ENCODE results near the gene TRIM9. TPM values are rescaled to one million over a fixed set of nuclear protein-coding genes. Genes with fewer than 3 reads are reported as not detected.
"Not testable (repeated sequence)": the region's sequence is repeated elsewhere in the genome, so short reads cannot be mapped to it uniquely, and the experiment has no call there.

The TRIM9 gene
- polyA plus RNA-seq, 1 donor from 2014 or later, result 0.09 TPM

GRCh38 chr14:50961605-50962221 is 133.2 kb downstream of the TRIM9 start:
- Mint-ChIP-seq H3K36me3 (no peaks in the 10 kb centered on the region), H3K27me3 (peaks cover 7% of the 10 kb centered on the region), H3K4me1 (peaks cover 0 to 2% (median 0%) of the 10 kb centered on the region in 3 donors), H3K9me3 (no peaks in the 10 kb centered on the region), H3K27ac (no peak overlapping the region), H3K4me3 (no peak overlapping the region)

- Mint-ChIP-seq H3K36me3 (no peaks in the 10 kb centered on the region), H3K4me3 (no peak overlapping the region), H3K9me3 (no peaks in the 10 kb centered on the region)
Observed at GRCh38 chr14:50957296-50957695, 137.6 kb downstream of the TRIM9 start.

GRCh38 chr14:50956421-50956820 is 138.5 kb downstream of the TRIM9 start:
- not testable (repeated sequence) for H3K36me3 Mint-ChIP-seq, H3K9me3 Mint-ChIP-seq, H3K4me3 Mint-ChIP-seq, H3K27me3 Mint-ChIP-seq, H3K4me1 Mint-ChIP-seq, H3K27ac Mint-ChIP-seq

More at GRCh38 chr14:50957296-50957695, 137.6 kb downstream of the TRIM9 start:
- peaks cover 4% of the 10 kb centered on the region for H3K27me3 Mint-ChIP-seq
- H3K4me1 Mint-ChIP-seq, result peaks cover 0 to 2% (median 0%) of the 10 kb centered on the region in 3 donors
- H3K27ac Mint-ChIP-seq, result no peak overlapping the region

GRCh38 chr14:50955373-50956043 is 139.4 kb downstream of the TRIM9 start:
- H3K4me1 Mint-ChIP-seq, result no peaks in the 10 kb centered on the region
- peak overlapping the region in 1 of 4 donors; percentile 3 for H3K4me3 Mint-ChIP-seq
- no peaks in the 10 kb centered on the region for H3K27me3 Mint-ChIP-seq
- no peak overlapping the region for H3K27ac Mint-ChIP-seq
- no peaks in the 10 kb centered on the region for H3K9me3 Mint-ChIP-seq
- no peaks in the 10 kb centered on the region for H3K36me3 Mint-ChIP-seq

GRCh38 chr14:50954811-50955372 is 140.0 kb downstream of the TRIM9 start:
- Mint-ChIP-seq H3K4me3 (no peak overlapping the region), H3K4me1 (no peaks in the 10 kb centered on the region), H3K27me3 (no peaks in the 10 kb centered on the region), H3K36me3 (no peaks in the 10 kb centered on the region), H3K27ac (no peak overlapping the region), H3K9me3 (no peaks in the 10 kb centered on the region)

GRCh38 chr14:50953502-50953901 is 141.4 kb downstream of the TRIM9 start:
- no peaks in the 10 kb centered on the region for H3K9me3 Mint-ChIP-seq
- H3K36me3 Mint-ChIP-seq, result no peaks in the 10 kb centered on the region
- H3K27ac Mint-ChIP-seq, result no peak overlapping the region
- H3K27me3 Mint-ChIP-seq, result no peaks in the 10 kb centered on the region
- no peak overlapping the region for H3K4me3 Mint-ChIP-seq
- H3K4me1 Mint-ChIP-seq, result no peaks in the 10 kb centered on the region

GRCh38 chr14:50951032-50951431 is 143.9 kb downstream of the TRIM9 start:
- H3K9me3 Mint-ChIP-seq, result peaks cover 0 to 5% (median 0%) of the 10 kb centered on the region in 3 donors
- no peak overlapping the region for H3K27ac Mint-ChIP-seq
- no peaks in the 10 kb centered on the region for H3K4me1 Mint-ChIP-seq
- no peak overlapping the region for H3K4me3 Mint-ChIP-seq
- H3K36me3 Mint-ChIP-seq, result no peaks in the 10 kb centered on the region
- no peaks in the 10 kb centered on the region for H3K27me3 Mint-ChIP-seq

GRCh38 chr14:50948205-50948604 is 146.7 kb downstream of the TRIM9 start:
- peaks cover 5 to 10% (median 7%) of the 10 kb centered on the region in 3 donors for H3K4me1 Mint-ChIP-seq
- H3K27ac Mint-ChIP-seq, result peak overlapping the region in 1 of 3 donors; percentile 31
- no peaks in the 10 kb centered on the region for H3K36me3 Mint-ChIP-seq
- H3K27me3 Mint-ChIP-seq, result peaks cover 11% of the 10 kb centered on the region
- H3K4me3 Mint-ChIP-seq, result no peak overlapping the region
- peaks cover 0 to 5% (median 0%) of the 10 kb centered on the region in 3 donors for H3K9me3 Mint-ChIP-seq

- Mint-ChIP-seq H3K4me3 (no peak overlapping the region), H3K36me3 (no peaks in the 10 kb centered on the region), H3K27me3 (peaks cover 15% of the 10 kb centered on the region), H3K27ac (no peak overlapping the region), H3K4me1 (peaks cover 5 to 12% (median 9%) of the 10 kb centered on the region in 3 donors), H3K9me3 (peaks cover 0 to 5% (median 0%) of the 10 kb centered on the region in 3 donors)
Observed at GRCh38 chr14:50947446-50947845, 147.5 kb downstream of the TRIM9 start.

- Mint-ChIP-seq H3K4me3 (peak overlapping the region in 1 of 4 donors; percentile 6), H3K36me3 (no peaks in the 10 kb centered on the region), H3K27ac (no peak overlapping the region), H3K9me3 (peaks cover 0 to 5% (median 0%) of the 10 kb centered on the region in 3 donors), H3K4me1 (peaks cover 5 to 12% (median 9%) of the 10 kb centered on the region in 3 donors), H3K27me3 (peaks cover 23% of the 10 kb centered on the region)
Observed at GRCh38 chr14:50946234-50946935, 148.5 kb downstream of the TRIM9 start.

- peak overlapping the region; percentile 84 to 96 (median 94) for H3K4me3 Mint-ChIP-seq
- peaks cover 1% of the 10 kb centered on the region for H3K36me3 Mint-ChIP-seq
- H3K4me1 Mint-ChIP-seq, result peaks cover 5 to 12% (median 9%) of the 10 kb centered on the region in 3 donors
- peaks cover 0 to 6% (median 0%) of the 10 kb centered on the region in 3 donors for H3K9me3 Mint-ChIP-seq
- peak overlapping the region in 1 of 3 donors; percentile 96 for H3K27ac Mint-ChIP-seq
- peaks cover 28% of the 10 kb centered on the region for H3K27me3 Mint-ChIP-seq
Observed at GRCh38 chr14:50944647-50945413, 150.1 kb downstream of the TRIM9 start.

- H3K27me3 Mint-ChIP-seq, result peaks cover 28% of the 10 kb centered on the region
- peaks cover 1% of the 10 kb centered on the region for H3K36me3 Mint-ChIP-seq
- H3K4me1 Mint-ChIP-seq, result peaks cover 5 to 12% (median 9%) of the 10 kb centered on the region in 3 donors
- H3K27ac Mint-ChIP-seq, result peak within 1 kb of the TSS in 1 of 3 donors; percentile 96
- H3K9me3 Mint-ChIP-seq, result peaks cover 0 to 6% (median 0%) of the 10 kb centered on the region in 3 donors
- peak within 1 kb of the TSS; percentile 84 to 96 (median 94) for H3K4me3 Mint-ChIP-seq
Observed at GRCh38 chr14:50943943-50944646, 150.8 kb downstream of the TRIM9 start, which contains the start of gene PYGL. Gene PYGL (minus strand): TSS chr14:50944483. CDS start chr14:50944403, 80 bp downstream.

GRCh38 chr14:50943261-50943942 is 151.5 kb downstream of the TRIM9 start:
- Mint-ChIP-seq H3K4me3 (peak overlapping the region; percentile 75 to 96 (median 84)), H3K27me3 (peaks cover 30% of the 10 kb centered on the region), H3K9me3 (peaks cover 0 to 5% (median 0%) of the 10 kb centered on the region in 3 donors), H3K27ac (peak overlapping the region in 1 of 3 donors; percentile 74), H3K36me3 (peaks cover 1% of the 10 kb centered on the region), H3K4me1 (peaks cover 5 to 12% (median 9%) of the 10 kb centered on the region in 3 donors)
